ENCODE measurements around the gene ZBTB21.

ZBTB21 gene

GRCh38 chr21:42039911-42040351 lies 29.8 kb upstream of the ZBTB21 start:
- DNase-seq (ENCODE audit: low spot score): no peak

- no peak for DNase-seq (ENCODE audit: low spot score)
These were observed 29.3 kb upstream of the ZBTB21 start for GRCh38 chr21:42039470-42039901.

GRCh38 chr21:42038826-42039425 lies 28.8 kb upstream of the ZBTB21 start:
- no peak for DNase-seq (ENCODE audit: low spot score)

- DNase-seq (ENCODE audit: low spot score): no peak
These were observed 28.2 kb upstream of the ZBTB21 start for GRCh38 chr21:42038393-42038792.

- DNase-seq (ENCODE audit: low spot score): no peak
These were observed 27.8 kb upstream of the ZBTB21 start for GRCh38 chr21:42037943-42038342.

- no peak for DNase-seq (ENCODE audit: low spot score)
These were observed 27.4 kb upstream of the ZBTB21 start for GRCh38 chr21:42037516-42037915.

GRCh38 chr21:42036313-42036712 lies 26.2 kb upstream of the ZBTB21 start:
- DNase-seq (ENCODE audit: low spot score): no peak

- no peak for DNase-seq (ENCODE audit: low spot score)
These were observed 22.8 kb upstream of the ZBTB21 start for GRCh38 chr21:42032968-42033367.

GRCh38 chr21:42032266-42032665 lies 22.1 kb upstream of the ZBTB21 start:
- DNase-seq (ENCODE audit: low spot score): no peak

GRCh38 chr21:42031816-42032215 lies 21.7 kb upstream of the ZBTB21 start:
- DNase-seq (ENCODE audit: low spot score): no peak

- DNase-seq (ENCODE audit: low spot score): no peak
These were observed 21.1 kb upstream of the ZBTB21 start for GRCh38 chr21:42031241-42031640.

- no peak for DNase-seq (ENCODE audit: low spot score)
These were observed 20.2 kb upstream of the ZBTB21 start for GRCh38 chr21:42030311-42030710.

GRCh38 chr21:42028766-42029425 lies 18.7 kb upstream of the ZBTB21 start:
- no peak for DNase-seq (ENCODE audit: low spot score)

GRCh38 chr21:42027822-42028765 lies 17.9 kb upstream of the ZBTB21 start:
- DNase-seq (ENCODE audit: low spot score): no peak

GRCh38 chr21:42027085-42027821 lies 17.1 kb upstream of the ZBTB21 start:
- DNase-seq (ENCODE audit: low spot score): no peak

- no peak for DNase-seq (ENCODE audit: low spot score)
These were observed 15.9 kb upstream of the ZBTB21 start for GRCh38 chr21:42026082-42026435.

GRCh38 chr21:42025376-42026081 lies 15.4 kb upstream of the ZBTB21 start:
- no peak for DNase-seq (ENCODE audit: low spot score)

- no peak for DNase-seq (ENCODE audit: low spot score)
These were observed 12.7 kb upstream of the ZBTB21 start for GRCh38 chr21:42022906-42023305.

GRCh38 chr21:42022091-42022430 lies 11.9 kb upstream of the ZBTB21 start:
- no peak for DNase-seq (ENCODE audit: low spot score)

- no peak for DNase-seq (ENCODE audit: low spot score)
These were observed 11.4 kb upstream of the ZBTB21 start for GRCh38 chr21:42021371-42022090.

GRCh38 chr21:42019706-42020105 lies 9.5 kb upstream of the ZBTB21 start:
- DNase-seq (ENCODE audit: low spot score): no peak
